ENCODE measurements around the gene HDLBP. TPM values are rescaled to one million over a fixed set of nuclear protein-coding genes. Genes with fewer than 3 reads are reported as not detected.

The HDLBP gene
- total RNA-seq, 2 donors from 2014 or later, result 404 to 447 TPM

GRCh38 chr2:241270531-241270930 is 44.9 kb downstream of the HDLBP start:
- Histone ChIP-seq H3K36me3 (peaks cover 15% of the 10 kb centered on the region), H3K27me3 (replicated peaks; ENCODE audit: insufficient read depth) (no peaks in the 10 kb centered on the region), H3K9me3 (no peaks in the 10 kb centered on the region), H3K27ac (no peak overlapping the region), H3K4me1 (ENCODE audit: control insufficient read depth in 1 of 2, low read depth in 2 of 2) (peaks cover 26 to 42% of the 10 kb centered on the region in 2 donors), H3K4me3 (peak overlapping the region; percentile 97)
- TF ChIP-seq CTCF (IDR thresholded peaks at IDR 0.05), result no peak
- DNase-seq (ENCODE audit: low spot score) (no peak), ATAC-seq (ENCODE audit: insufficient number of reproducible peaks, low FRiP score, low read depth) (no peak)

- Histone ChIP-seq H3K4me3 (peak overlapping the region; percentile 97), H3K9me3 (no peaks in the 10 kb centered on the region), H3K27me3 (replicated peaks; ENCODE audit: insufficient read depth) (no peaks in the 10 kb centered on the region), H3K4me1 (ENCODE audit: control insufficient read depth in 1 of 2, low read depth in 2 of 2) (peaks cover 26 to 42% of the 10 kb centered on the region in 2 donors), H3K27ac (no peak overlapping the region), H3K36me3 (peaks cover 21% of the 10 kb centered on the region)
- DNase-seq (ENCODE audit: low spot score) (no peak), ATAC-seq (ENCODE audit: insufficient number of reproducible peaks, low FRiP score, low read depth) (no peak)
- no peak for TF ChIP-seq CTCF (IDR thresholded peaks at IDR 0.05)
These were observed 45.6 kb downstream of the HDLBP start for GRCh38 chr2:241269707-241270520.

GRCh38 chr2:241268716-241269445 is 46.6 kb downstream of the HDLBP start:
- H3K27me3 ChIP-seq (replicated peaks; ENCODE audit: insufficient read depth), result no peaks in the 10 kb centered on the region
- H3K27ac ChIP-seq, result no peak overlapping the region
- peaks cover 28% of the 10 kb centered on the region for H3K36me3 ChIP-seq
- peaks cover 26 to 42% of the 10 kb centered on the region in 2 donors for H3K4me1 ChIP-seq (ENCODE audit: control insufficient read depth in 1 of 2, low read depth in 2 of 2)
- DNase-seq (ENCODE audit: low spot score) (no peak), ATAC-seq (ENCODE audit: insufficient number of reproducible peaks, low FRiP score, low read depth) (no peak)
- no peak for TF ChIP-seq CTCF (IDR thresholded peaks at IDR 0.05)
- H3K4me3 ChIP-seq, result no peak overlapping the region
- no peaks in the 10 kb centered on the region for H3K9me3 ChIP-seq

- peaks cover 25 to 39% of the 10 kb centered on the region in 2 donors for H3K4me1 ChIP-seq (ENCODE audit: control insufficient read depth in 1 of 2, low read depth in 2 of 2)
- H3K27me3 ChIP-seq (replicated peaks; ENCODE audit: insufficient read depth), result no peaks in the 10 kb centered on the region
- TF ChIP-seq CTCF (IDR thresholded peaks at IDR 0.05), result no peak
- H3K4me3 ChIP-seq, result no peak overlapping the region
- H3K36me3 ChIP-seq, result peaks cover 34% of the 10 kb centered on the region
- no peak for DNase-seq (ENCODE audit: low spot score)
- H3K27ac ChIP-seq, result no peak overlapping the region
- no peaks in the 10 kb centered on the region for H3K9me3 ChIP-seq
- no peak for ATAC-seq (ENCODE audit: insufficient number of reproducible peaks, low FRiP score, low read depth)
These were observed 47.2 kb downstream of the HDLBP start for GRCh38 chr2:241268306-241268705.
